LNCaP clone FGC (cell line): ENCODE results near the gene DUOX2.

Experiments used
- DNase-seq: peaks from one replicate; pipeline ENCODE4 v3.0.0-alpha.2; 2011; ENCODE audit warnings: low read depth
- H3K4me3 ChIP-seq: 2 replicates; pipeline ENCODE4 v1.5.1; 2011; ENCODE audit warnings: mild to moderate bottlenecking, low read depth, low read length, control low read depth
- CTCF ChIP-seq: IDR thresholded peaks from 2 replicates; pipeline ENCODE4 v1.5.1; 2012; ENCODE audit warnings: mild to moderate bottlenecking; ENCODE audit not compliant: control insufficient read depth, insufficient read depth; ENCODE audit errors: extremely low read depth

The DUOX2 gene

DNA sequence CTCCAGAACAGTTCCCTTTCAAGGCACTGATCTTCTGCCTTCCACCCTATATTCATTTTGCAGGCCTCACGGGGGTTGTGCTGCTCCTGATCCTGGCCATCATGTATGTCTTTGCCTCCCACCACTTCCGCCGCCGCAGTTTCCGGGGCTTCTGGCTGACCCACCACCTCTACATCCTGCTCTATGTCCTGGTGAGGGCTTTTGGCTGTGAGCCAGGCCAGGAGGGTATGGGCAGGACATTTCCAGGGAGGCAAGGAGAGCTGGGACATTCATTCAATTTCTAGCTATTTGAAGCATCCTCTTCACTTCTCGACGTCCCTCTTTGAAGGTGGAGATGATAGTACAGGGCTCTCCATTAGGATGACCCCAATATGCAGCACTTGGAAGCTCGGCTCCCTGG is 41.8 kb upstream of the DUOX2 start:
- DNase-seq = no peak
- TF ChIP-seq CTCF = no peak
- no peak overlapping the region for H3K4me3 ChIP-seq

DNA sequence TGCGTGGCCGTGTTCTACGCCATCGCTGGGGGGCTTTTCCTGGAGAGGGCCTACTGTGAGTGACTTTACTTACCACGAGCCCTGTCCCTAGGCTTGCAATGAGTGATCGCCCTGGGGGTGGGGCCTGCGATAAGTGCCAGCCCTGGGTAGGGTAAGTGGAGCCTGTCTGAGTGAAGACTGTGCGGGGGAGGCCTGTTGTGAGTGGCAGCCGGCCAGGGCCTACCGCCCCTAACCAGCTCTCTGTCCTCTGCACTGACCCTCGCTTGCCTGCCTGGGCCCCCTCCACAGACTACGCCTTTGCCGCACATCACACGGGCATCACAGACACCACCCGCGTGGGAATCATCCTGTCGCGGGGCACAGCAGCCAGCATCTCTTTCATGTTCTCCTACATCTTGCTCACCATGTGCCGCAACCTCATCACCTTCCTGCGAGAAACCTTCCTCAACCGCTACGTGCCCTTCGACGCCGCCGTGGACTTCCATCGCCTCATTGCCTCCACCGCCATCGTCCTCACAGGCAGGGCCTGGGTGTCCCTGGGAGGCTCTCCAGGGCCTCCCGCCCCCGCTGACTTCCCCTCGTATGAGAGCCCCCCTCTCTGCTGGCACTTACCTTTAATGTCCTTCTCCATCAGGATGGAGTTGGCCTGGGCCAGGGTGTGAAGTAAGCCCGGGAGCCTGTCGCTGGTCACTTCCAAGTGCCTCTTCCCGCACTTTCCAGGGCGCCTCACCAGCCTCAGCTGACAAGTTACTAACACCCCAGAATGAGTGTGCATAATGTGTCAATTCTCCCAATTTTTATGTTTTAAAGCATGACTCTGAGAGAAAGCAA is 38.2 kb upstream of the DUOX2 start:
- DNase-seq = no peak
- H3K4me3 ChIP-seq = no peak overlapping the region
- no peak for TF ChIP-seq CTCF

DNA sequence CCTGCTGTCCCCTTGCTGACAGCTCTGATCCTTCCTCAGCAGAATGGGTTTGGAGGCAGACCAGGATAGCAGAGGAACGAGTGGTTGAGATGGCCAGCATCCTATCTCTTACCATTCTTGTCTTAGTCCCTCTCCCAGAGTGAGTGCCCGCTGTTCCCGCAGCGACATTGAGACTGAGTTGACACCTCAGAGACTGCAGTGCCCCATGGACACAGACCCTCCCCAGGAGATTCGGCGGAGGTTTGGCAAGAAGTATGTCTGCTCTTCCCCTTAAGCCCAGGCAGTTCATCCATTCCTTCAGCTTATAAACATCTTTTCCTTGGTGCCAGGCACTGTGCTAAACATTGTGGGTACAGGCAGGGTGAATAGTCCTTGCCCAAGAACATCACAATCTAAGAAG is 37.0 kb upstream of the DUOX2 start:
- TF ChIP-seq CTCF = no peak
- no peak for DNase-seq
- H3K4me3 ChIP-seq = no peak overlapping the region

- no peak for DNase-seq
- no peak overlapping the region for H3K4me3 ChIP-seq
- no peak for TF ChIP-seq CTCF
Observed at GRCh38 chr15:45150481-45150880, 36.5 kb upstream of the DUOX2 start.

GRCh38 chr15:45149060-45149459 is 35.1 kb upstream of the DUOX2 start:
- DNase-seq = no peak

GRCh38 chr15:45148076-45149059 is 34.4 kb upstream of the DUOX2 start:
- no peak overlapping the region for H3K4me3 ChIP-seq
- no peak for DNase-seq
- no peak for TF ChIP-seq CTCF

More at GRCh38 chr15:45149060-45149459, 35.1 kb upstream of the DUOX2 start:
- no peak overlapping the region for H3K4me3 ChIP-seq
- no peak for TF ChIP-seq CTCF
